Stimulated activated CD8-positive, alpha-beta memory T cell treated with anti-CD3 and anti-CD28 coated beads, Interleukin-7, amount 100 ng/mL, for 1 hour (primary cell): ENCODE measurements around the gene KIAA0930.

Source experiments
- DNase-seq, 2 donors: peaks; one replicate each; pipeline ENCODE4 v3.0.0-alpha.2; 2020; ENCODE audit warnings: low read depth in 2 of 2

Gene KIAA0930

DNA sequence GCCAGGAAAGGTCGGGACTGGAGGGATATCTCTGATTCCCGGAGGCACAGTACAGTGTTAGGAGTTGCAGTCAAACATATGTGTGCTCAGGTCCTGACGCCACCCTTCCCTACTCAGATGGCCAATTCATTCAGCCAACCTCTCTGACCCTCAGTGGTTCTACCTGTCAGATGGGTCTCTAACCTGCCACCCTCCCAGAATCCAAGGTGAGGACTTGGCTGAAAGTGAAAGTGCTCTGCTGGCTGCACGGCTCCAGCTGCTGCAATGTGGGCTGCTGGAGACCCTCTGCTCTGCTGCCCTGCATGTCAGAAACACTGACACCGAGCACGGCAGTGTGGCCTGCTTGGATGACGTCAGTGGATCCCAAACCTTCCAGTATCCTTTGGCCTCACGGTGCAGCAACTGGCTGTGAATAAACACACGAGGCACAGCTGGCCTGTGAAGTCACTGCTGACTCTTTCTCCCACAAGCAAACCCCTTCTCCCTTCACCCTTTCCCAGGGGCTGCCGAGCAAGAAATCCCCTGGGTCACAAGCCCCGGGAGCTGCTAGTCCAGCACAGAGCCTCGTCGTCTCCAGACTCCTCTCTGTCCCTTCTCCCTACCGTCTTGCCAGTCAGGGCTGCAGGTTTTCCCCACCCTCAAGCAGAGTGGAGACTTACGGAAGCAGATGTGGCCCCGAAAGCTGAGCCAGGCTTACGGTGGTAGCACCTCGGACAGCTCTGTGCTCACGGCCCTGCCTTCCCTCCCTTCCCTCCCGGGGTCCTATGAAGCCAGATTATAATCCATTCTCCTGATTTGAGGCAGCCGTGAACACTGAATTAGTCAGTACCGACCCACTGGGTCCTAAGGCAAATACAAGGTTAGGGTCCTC is 24.3 kb downstream of the KIAA0930 start:
- DNase-seq, result no peak

DNA sequence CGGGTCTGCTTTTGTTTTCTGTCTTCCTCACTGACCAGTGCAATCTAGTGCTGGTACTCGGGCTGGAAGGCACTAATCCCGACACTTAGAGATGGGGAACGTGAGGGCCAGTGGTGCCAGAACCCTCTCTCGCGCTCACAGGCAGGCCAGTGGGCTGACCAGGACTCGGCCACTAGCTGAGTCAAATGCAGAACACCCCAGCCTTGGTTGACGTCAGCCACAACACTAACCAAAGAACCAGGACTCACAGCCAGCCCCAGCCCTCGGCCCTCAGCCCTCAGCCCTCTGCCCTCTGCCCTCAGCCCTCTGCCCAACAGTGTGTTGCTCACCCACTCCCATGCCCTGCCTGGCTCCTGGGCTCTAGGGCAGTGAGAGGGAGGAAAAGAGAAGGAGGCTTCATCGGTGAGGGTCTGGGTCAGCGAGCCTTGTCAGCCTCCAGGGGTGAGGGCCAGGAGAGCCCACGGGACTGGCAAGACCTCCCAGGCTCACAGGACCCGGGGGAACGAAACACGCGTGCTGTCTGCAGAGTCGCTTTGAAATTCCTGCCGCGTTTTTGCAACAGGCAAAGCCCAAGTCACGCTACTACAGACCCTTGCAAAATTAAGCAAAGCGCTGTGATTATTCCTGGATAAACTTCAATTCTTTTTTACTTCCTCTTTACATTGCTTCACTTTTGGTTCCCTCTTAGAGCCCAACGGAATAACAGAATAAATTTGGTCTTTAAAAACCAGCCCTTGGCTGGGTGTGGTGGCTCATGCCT is 27.5 kb downstream of the KIAA0930 start:
- no peak for DNase-seq

DNA sequence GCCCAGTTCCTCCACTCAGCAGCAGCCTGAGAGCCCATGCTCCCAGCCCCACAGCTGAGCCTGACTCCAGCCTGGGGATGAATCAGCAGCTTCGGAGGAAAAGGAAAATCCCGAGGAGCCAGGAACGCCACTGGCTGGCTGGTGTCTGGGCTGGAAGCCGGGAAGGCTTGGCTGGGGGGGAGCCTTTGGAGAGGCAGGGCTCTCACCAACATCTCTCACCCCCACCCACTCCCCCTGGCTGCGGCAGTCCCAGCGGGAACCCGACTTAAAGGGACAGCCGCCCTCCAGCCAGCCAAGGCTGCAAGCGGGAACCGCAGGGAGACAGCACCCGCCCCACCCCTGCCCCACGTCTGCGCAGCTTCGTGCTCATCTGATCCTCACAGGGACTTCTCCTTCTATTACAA is 28.4 kb downstream of the KIAA0930 start:
- no peak for DNase-seq

DNA sequence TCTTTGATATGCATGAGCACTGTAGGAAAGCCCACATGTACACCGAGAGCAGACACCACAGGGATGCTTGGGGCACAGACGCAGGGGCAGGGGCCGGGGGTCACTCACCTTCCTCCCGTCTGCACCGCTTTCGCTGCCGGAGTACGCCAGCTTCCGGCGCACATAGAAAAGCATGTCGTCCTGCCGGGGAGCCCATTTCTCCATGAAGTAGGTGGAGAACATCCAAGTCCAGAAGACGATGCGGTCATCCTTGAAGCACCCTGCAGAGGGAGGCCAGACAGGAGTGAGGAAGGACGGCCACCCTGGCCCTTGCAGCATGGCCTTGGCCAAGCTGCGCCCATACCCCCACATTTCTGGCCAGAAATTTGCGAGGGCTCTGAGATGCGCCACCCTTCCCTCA is 28.8 kb downstream of the KIAA0930 start:
- no peak for DNase-seq

DNA sequence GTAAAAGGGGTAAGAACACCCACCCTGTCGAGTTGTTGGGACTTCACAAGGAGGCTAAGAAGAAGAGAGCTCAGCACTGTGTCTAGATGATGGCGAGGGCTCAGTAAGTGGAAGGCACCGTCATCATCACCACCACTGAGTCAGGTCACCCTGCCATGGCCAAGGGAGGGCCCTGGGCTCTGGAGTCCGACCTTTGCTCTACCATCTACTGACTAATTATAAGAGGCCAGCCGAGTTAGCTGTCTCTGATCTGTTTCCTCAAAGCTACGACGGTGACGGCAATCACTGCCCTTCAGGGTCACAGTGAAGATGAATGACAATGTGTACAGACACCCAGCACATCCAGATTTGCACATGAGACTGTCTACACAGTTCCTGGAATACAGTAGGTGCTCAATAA is 29.3 kb downstream of the KIAA0930 start:
- no peak for DNase-seq

DNA sequence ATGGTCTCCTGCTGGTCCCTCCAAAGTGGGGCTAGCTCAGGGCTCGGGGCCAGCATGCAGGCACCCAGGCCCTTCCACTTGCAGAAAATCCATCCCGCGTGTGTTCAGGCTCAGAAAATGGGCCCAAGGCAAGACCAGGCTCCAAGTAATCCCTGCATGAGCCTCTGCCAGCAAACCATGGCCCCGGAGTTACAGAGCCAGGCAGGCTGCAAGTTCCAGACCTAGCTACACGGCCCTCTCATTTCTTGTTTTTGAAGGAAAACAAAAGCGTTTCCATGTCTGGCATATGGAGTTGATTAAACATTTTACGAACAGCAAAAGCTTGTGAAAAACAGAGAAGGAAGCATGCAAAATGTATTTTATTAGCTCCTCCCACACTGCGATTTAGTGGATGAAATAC is 29.7 kb downstream of the KIAA0930 start:
- no peak for DNase-seq

DNA sequence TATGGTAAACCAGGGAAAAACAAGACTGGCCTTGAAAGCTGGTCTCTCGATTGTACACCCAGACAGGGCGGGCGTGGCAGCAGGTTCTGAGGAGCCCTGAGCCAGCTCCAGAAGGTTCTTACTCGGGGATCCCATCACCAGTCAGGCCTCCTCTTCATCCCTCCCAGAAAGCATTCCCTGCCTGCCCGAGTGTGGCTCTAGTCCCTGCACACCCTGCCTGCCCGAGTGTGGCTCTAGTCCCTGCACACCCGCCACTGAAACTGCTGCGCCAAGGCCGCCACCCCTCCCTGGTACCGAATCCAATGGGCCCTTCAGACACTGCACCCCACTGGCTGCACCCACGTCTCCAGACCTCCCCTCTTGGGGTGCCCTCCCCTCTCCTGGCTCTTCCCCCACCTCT is 30.1 kb downstream of the KIAA0930 start:
- DNase-seq, result no peak

DNA sequence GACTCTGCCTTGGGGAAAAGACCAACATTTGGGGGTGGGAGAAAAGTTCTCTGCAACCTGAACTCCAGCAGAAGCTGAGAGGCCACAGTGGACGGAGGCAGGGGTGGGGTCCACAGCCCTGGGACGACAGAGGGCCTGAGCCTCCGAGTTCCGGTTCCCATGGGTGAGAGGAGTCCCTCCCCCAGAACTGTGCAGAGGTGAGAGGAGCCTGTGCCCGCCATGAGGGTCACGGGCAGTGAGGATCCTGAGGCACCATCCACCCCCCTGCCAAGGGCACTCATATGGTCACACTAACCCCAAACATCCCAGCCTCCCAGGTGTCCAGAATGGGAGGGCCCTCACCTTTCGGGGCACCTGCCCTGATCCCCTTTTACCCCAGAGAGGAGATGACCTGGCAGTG is 30.5 kb downstream of the KIAA0930 start:
- DNase-seq, result no peak

DNA sequence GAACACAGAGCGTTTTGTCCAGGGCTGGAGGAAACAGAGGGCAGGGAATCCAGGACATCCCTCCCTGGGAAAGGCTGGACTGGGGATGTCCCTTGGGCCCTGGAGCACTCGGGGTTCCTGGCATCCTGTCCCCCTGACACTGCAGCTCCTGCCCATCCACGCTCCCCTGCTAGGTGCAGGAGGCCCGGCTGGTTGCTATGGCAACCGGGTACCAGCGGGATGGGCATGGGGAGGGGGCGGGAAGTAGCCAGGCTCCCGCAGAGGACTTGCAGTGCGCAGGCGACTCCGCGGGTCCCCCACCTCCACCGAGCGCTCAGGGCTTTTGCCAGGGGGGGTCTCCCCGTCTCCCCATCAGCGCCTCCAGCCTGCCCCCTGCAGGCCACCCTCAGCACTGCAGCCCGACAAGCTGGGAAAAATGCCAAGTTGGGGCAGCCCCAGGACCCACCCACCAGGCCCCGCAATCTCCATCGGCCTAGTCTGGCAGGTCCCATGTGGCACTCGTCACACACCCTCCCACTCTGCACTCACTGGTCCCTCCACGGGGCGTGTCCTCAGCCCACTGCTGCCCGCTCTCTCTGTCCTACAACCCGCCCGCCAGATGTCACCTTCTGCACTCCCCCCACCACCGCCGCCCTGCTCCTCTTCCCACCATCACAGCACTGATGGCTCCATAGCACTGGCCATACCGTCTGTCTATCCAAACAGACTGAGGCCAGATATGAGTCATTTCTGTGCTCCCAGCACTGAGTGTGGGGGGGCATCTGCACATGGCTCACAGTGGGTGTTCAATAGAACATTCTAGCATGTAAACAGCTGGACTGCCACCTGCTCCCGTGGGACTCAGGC is 31.5 kb downstream of the KIAA0930 start:
- DNase-seq, result no peak

DNA sequence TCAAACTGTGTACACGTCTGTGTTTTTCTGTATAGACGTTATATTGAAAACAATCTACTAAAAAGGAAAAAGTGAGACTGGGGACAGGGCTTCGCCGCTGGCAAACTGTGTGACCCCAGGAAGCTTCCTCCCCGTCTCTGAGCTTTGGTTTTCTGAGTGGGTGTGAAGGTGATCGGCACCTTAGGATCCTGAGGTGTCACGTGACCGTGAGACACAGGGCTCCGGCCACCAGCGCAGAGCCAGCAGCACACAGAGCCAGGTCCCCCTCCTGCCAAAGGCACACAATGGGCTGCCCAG is 32.0 kb downstream of the KIAA0930 start:
- no peak for DNase-seq

DNA sequence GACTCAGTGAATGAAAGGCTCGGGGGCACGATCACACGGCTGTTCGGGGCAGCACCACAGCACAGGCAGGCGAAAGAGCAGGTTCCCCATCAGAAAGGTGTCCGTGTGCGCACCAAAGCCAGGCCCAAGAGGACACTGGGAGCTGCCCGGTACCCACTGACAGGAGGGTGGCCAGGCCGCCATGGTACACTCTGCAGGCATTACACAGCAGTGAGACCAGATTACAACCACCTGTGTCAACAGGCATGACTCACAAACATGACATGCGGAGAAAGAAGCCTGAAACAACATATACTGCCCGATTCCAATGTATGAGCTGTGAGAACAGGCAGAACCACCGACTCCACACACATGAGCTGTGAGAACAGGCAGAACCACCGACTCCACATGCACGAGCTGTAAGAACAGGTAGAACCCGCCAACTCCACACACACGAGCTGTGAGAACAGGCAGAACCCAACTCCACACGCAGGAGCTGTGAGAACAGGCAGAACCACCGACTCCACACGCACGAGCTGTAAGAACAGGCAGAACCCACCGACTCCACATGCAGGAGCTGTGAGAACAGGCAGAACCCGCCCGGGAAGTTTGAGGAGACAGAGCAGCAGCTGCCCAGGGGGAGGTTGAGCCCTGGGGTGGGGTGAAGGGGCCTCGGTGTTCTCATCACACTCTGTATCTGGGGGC is 32.6 kb downstream of the KIAA0930 start:
- DNase-seq, result no peak

DNA sequence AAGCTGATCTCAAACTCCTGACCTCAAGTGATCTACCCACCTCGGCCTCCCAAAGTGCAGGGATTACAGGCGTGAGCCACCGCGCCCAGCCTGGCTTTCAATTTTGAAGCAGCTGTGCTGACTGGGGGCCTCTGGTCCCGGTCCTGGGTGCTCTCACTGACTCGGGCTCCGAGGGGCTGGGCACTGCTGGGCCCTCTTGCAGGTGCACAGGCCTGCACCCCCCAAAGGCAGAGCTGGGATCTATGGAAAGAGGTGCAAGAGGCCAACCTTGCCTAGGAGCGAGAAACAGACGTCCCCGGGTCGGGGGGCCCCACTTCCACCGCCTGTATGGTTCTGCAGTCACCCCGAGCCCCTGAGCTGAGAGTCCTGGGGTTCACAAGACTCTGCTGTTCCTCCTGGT is 33.2 kb downstream of the KIAA0930 start:
- DNase-seq, result no peak

DNA sequence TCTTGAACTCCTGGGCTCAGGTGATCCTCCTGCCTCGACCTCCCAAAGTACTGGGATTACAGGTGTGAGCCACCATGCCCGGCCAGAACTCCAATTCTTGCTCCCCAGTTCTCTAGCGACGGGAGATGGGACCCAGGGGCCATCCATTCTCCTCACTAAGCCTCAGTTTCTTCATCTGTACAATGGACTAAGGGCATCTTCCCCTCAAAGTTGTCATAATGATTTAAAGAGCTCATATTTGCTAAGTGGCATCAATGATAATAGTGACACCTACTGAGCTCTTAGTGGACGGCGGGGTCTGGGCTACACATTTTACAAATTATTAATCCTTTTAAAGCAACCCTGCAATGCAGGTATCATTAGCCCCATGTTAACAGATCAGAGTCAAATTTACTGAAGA is 34.5 kb downstream of the KIAA0930 start:
- DNase-seq, result no peak

DNA sequence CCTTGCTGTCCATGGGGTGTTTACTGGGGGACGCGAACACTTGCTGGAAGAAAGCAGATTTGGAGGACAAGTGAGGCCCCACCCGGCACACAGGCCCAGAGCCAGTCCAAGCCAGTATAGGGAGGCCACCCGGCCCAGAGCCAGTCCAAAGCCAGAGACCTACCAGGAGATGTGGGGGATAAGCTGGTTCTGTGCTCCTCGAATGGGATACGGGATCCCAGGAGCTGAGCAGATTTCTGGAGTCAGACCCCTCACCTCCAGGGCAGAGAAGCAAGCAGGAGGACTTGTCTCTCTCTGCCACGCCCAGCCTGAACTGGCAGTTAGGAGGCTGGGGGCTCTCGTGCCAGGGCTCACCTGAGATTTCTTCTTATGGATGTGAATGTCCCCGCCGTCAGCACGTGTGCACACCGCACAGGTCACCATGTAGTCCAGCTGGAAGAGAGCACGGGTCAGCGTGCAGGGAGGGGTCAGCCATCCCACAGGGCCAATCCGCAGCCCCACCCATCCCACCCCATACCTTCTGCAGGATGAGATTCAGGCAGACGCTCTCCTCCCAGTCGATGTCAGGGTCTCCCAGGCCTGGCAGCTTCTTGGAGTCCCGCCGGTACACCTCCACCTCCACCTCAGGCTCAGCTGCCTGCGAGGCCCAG is 35.3 kb downstream of the KIAA0930 start:
- DNase-seq, result no peak

DNA sequence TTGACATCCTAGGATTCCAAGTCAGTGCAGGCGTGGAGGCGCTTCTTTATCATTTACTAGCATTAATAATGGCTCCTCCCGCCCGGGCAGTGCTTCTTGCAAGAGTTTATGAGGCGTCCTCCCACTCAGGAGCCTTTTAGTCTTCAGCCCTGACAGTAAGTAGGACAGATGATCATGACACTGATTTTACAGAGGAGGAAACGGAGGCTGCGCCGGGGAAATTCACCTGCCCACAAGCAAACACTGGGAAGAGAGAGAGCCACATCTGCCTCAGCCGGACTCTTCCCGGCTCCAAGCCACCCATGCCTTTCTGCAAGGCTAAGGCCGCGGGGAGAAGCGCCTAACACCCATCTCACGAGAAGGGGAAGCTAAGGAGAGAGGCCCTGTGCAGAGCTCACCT is 35.9 kb downstream of the KIAA0930 start:
- no peak for DNase-seq

DNA sequence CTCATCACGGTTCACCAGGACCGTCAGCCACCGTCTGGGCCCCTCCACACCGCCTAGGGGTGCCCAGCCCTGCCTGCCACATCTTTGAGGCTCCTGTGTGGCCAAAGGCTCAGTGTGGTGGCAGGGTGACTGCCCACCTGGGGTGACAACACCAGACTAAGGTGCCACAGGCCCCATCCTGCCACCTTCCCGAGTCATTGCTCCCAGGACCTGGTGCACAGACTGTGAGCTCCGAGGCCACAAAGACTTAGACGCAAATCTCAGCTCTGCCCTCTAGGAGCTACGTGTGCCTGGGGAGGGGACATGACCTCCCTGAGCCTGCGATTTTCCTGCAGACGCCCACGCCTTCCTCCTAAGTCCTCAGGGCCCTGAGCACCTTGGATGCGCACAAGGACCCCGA is 36.5 kb downstream of the KIAA0930 start:
- no peak for DNase-seq

DNA sequence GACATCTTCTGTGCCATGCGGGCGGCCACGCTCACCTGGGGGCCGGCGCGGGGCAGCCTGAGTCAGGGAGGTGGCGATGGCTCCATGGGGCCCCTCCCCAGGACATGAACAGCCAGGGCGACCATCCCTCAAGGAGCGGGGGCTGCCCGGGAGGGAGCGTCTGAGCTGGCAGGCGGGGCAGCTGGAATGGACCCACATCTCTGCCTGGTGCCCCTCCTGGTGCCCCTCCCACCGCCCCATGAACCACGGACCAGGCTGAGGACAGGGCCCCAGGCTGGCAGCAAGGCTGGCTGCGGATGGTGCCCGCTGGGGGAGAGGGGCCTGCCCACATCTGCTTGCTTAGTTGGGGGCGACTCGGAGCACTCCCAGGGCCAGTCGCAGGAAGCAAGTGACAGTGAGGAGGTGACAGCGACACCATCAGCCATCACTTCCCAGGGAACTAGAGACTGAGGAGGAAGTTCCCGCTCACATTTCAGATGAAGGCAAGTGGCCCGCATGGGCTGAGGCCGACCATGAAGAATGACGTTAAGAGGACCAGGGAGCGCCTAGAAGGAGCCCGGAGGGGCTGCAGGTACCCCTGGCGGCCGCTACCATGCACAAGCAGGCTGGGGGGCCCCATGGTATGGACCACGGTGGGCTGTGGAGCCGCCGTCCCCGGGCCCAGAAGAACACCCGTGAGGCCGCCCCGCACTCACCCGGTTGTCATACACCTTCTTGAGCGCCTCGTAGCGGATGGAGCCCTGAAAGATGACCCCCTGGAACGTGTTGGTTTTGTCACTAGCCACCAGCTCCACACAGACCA is 37.3 kb downstream of the KIAA0930 start:
- no peak for DNase-seq

DNA sequence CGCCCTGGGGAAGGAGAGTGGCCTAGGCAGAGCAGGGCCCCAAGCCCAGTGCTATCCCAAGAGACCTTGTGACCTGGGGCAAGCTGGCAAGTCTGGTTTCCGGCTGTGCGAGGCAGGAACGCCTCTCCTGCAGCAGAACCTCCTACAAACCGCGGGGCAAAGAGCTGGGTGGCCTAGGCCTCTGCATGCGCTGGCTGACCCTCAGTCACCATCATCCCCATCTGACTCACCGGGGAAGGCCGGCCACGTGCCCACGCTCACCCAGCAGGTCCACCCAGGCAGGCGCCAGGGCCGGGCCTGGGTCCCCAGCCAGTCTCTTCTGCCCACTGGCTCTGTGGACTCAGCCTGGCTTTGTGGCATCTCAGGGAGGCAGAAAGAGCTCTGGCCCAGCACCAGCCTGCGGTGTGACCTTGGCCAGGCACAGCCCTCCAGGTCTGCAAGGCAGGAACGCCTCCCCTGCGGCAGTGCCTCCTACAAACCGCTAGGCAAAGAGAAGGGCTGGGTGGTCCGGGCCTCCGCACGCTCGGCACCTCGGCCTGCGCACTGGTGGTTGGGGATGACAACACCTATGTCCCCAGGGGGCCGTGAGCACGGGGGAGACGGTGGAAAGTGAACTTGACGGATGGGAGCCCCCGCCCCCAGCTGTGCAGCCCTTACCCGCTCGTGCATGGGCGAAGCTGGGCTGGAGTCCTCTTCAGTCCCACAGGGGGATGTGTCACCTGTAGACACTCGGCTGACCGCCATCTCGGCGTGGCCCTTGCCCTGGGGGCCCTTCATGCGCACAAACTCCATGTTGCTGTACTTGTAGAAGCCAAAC is 38.2 kb downstream of the KIAA0930 start:
- DNase-seq, result no peak

DNA sequence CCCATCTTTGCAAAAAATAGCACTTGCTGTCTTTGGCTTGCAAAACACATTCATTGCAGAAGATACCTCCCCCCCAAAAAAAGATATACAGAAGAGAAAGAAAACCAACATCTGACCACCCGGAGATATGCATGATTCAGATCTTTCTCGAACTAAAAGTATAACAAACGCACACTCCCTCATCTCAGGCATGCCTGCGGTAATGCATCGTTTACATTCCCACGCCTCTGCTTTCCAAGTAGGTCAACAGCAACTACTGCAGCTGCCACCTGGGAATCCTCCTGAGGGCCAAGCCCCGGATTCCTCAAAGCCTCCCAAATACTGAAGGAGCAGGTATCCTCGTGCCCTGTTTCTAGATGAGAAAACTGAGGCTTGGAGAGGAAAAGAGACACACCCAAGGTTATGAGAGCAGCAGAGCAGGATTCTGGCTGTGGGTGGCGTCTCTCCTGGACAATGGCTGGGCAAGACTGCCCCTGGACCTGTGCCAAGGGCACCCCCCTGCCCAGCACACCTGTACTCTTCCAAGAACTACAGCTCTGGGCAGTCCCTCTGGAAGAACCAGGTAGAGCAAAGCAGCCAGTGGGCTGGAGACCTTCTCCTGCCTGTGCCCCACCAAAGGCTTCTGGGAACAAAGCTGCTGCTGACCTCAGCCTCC is 38.9 kb downstream of the KIAA0930 start:
- no peak for DNase-seq
